ENCODE data around the gene NR2C2AP. TPM values are rescaled to one million over a fixed set of nuclear protein-coding genes. Genes with fewer than 3 reads are reported as not detected.
A peak's percentile ranks its signal among the peaks of the same experiment; 100 is the strongest.

The NR2C2AP gene
- total and polyA plus RNA-seq, 2 of the 13 experiments (the other 11 are each of a cell fraction or from before 2014, with no cell fraction given), result 12.2 to 26.8 TPM

GRCh38 chr19:19224852-19225494 is 21.8 kb upstream of the NR2C2AP start (continued):
- TF ChIP-seq, protein P1, sequence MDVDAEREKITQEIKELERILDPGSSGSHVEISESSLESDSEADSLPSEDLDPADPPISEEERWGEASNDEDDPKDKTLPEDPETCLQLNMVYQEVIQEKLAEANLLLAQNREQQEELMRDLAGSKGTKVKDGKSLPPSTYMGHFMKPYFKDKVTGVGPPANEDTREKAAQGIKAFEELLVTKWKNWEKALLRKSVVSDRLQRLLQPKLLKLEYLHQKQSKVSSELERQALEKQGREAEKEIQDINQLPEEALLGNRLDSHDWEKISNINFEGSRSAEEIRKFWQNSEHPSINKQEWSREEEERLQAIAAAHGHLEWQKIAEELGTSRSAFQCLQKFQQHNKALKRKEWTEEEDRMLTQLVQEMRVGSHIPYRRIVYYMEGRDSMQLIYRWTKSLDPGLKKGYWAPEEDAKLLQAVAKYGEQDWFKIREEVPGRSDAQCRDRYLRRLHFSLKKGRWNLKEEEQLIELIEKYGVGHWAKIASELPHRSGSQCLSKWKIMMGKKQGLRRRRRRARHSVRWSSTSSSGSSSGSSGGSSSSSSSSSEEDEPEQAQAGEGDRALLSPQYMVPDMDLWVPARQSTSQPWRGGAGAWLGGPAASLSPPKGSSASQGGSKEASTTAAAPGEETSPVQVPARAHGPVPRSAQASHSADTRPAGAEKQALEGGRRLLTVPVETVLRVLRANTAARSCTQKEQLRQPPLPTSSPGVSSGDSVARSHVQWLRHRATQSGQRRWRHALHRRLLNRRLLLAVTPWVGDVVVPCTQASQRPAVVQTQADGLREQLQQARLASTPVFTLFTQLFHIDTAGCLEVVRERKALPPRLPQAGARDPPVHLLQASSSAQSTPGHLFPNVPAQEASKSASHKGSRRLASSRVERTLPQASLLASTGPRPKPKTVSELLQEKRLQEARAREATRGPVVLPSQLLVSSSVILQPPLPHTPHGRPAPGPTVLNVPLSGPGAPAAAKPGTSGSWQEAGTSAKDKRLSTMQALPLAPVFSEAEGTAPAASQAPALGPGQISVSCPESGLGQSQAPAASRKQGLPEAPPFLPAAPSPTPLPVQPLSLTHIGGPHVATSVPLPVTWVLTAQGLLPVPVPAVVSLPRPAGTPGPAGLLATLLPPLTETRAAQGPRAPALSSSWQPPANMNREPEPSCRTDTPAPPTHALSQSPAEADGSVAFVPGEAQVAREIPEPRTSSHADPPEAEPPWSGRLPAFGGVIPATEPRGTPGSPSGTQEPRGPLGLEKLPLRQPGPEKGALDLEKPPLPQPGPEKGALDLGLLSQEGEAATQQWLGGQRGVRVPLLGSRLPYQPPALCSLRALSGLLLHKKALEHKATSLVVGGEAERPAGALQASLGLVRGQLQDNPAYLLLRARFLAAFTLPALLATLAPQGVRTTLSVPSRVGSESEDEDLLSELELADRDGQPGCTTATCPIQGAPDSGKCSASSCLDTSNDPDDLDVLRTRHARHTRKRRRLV (CRISPR knock-in tag; IDR thresholded peaks at IDR 0.05), result no peak
- TF ChIP-seq ZNF691 (CRISPR knock-in tag; IDR thresholded peaks at IDR 0.05; ENCODE audit: borderline replicate concordance, low read depth) (peak; percentile 87; the same call in 1 of the 2 replicates), ZFP36L2 (CRISPR knock-in tag; IDR thresholded peaks at IDR 0.05) (no peak), ZNF556 (CRISPR knock-in tag; IDR thresholded peaks at IDR 0.05; ENCODE audit: borderline replicate concordance) (0 out of 2 replicates have a peak, but pooled peaks have one; percentile 40), DMAP1 (CRISPR knock-in tag; IDR thresholded peaks at IDR 0.05) (peak; percentile 40; the same call in 1 of the 2 replicates), BRCA1 (CRISPR knock-in tag; IDR thresholded peaks at IDR 0.05) (no peak), ZBTB21 (CRISPR knock-in tag; IDR thresholded peaks at IDR 0.05) (no peak), HOXA5 (CRISPR knock-in tag; IDR thresholded peaks at IDR 0.05) (no peak), HNRNPUL1 (IDR thresholded peaks at IDR 0.05; ENCODE audit: low read depth, low read length) (no peak), DBP (CRISPR knock-in tag; IDR thresholded peaks at IDR 0.05; ENCODE audit: not compliant biosample characterization) (no peak), ZNF570 (CRISPR knock-in tag; IDR thresholded peaks at IDR 0.05; ENCODE audit: borderline replicate concordance) (no peak), FOXM1 (CRISPR knock-in tag; IDR thresholded peaks at IDR 0.05) (no peak; the same call in 1 of the 2 replicates)
- TF ChIP-seq, protein P2, sequence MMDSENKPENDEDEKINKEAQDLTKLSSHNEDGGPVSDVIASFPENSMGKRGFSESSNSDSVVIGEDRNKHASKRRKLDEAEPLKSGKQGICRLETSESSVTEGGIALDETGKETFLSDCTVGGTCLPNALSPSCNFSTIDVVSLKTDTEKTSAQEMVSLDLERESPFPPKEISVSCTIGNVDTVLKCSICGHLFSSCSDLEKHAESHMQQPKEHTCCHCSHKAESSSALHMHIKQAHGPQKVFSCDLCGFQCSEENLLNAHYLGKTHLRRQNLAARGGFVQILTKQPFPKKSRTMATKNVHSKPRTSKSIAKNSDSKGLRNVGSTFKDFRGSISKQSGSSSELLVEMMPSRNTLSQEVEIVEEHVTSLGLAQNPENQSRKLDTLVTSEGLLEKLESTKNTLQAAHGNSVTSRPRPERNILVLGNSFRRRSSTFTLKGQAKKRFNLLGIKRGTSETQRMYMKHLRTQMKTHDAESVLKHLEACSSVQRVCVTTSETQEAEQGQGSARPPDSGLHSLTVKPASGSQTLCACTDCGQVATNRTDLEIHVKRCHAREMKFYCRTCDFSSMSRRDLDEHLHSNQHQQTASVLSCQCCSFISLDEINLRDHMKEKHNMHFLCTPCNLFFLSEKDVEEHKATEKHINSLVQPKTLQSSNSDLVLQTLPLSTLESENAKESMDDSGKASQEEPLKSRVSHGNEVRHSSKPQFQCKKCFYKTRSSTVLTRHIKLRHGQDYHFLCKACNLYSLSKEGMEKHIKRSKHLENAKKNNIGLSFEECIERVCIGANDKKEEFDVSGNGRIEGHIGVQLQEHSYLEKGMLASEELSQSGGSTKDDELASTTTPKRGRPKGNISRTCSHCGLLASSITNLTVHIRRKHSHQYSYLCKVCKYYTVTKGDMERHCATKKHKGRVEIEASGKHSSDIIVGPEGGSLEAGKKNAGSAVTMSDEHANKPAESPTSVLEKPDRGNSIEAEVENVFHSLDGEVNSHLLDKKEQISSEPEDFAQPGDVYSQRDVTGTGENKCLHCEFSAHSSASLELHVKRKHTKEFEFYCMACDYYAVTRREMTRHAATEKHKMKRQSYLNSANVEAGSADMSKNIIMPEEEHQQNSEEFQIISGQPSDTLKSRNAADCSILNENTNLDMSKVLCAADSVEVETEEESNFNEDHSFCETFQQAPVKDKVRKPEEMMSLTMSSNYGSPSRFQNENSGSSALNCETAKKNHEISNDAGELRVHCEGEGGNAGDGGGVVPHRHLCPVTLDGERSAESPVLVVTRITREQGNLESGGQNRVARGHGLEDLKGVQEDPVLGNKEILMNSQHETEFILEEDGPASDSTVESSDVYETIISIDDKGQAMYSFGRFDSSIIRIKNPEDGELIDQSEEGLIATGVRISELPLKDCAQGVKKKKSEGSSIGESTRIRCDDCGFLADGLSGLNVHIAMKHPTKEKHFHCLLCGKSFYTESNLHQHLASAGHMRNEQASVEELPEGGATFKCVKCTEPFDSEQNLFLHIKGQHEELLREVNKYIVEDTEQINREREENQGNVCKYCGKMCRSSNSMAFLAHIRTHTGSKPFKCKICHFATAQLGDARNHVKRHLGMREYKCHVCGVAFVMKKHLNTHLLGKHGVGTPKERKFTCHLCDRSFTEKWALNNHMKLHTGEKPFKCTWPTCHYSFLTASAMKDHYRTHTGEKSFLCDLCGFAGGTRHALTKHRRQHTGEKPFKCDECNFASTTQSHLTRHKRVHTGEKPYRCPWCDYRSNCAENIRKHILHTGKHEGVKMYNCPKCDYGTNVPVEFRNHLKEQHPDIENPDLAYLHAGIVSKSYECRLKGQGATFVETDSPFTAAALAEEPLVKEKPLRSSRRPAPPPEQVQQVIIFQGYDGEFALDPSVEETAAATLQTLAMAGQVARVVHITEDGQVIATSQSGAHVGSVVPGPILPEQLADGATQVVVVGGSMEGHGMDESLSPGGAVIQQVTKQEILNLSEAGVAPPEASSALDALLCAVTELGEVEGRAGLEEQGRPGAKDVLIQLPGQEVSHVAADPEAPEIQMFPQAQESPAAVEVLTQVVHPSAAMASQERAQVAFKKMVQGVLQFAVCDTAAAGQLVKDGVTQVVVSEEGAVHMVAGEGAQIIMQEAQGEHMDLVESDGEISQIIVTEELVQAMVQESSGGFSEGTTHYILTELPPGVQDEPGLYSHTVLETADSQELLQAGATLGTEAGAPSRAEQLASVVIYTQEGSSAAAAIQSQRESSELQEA (CRISPR knock-in tag; IDR thresholded peaks at IDR 0.05; ENCODE audit: not compliant biosample characterization), result peak; percentile 83

Data from HepG2 (cell line).